BJ (cell line): ENCODE results near the gene REG1B. TPM values are rescaled to one million over a fixed set of nuclear protein-coding genes. Genes with fewer than 3 reads are reported as not detected.

Experiments used
- CTCF ChIA-PET: fragments of 350-600 bp; formaldehyde crosslinking; extraction: SDS; loops from one replicate; lab custom pipeline; 2021; ENCODE audit warnings: antibody characterized with exemption, inconsistent platforms; lab: Yijun Ruan, JAX
- POLR2A ChIA-PET: fragments of 300-600 bp; sonication (Branson Sonifier 250); formaldehyde crosslinking; extraction: SDS; loops from one replicate; lab custom pipeline; 2021; ENCODE audit warnings: antibody characterized with exemption; lab: Charles Lee
- DNase-seq: peaks from one replicate; pipeline ENCODE4 v3.0.0-alpha.2; 2011; ENCODE audit warnings: low read depth
- H3K27me3 ChIP-seq: 2 replicates; pipeline ENCODE4 v1.6.0; 2011; ENCODE audit warnings: low read length; ENCODE audit not compliant: control insufficient read depth, insufficient read depth
- H3K36me3 ChIP-seq: 2 replicates; pipeline ENCODE4 v1.5.1; 2011; ENCODE audit warnings: low read length; ENCODE audit not compliant: control insufficient read depth, insufficient read depth
- H3K4me3 ChIP-seq: 2 replicates; pipeline ENCODE4 v1.5.1; 2011; ENCODE audit warnings: low read depth, mild to moderate bottlenecking, control low read depth, low read length
- CTCF ChIP-seq: IDR thresholded peaks from 2 replicates; pipeline ENCODE4 v1.5.1; 2011; ENCODE audit warnings: low read depth, mild to moderate bottlenecking, control low read depth, inconsistent platforms, low read length, moderate library complexity; ENCODE audit not compliant: insufficient read depth
- polyA plus RNA-seq: library from polyadenylated mRNA; depleted of rRNA; stranded (reverse); fragments of >200 nt; gene quantifications from 2 replicates; pipeline ENCODE4 v1.2.3, GENCODE V29; 2011

REG1B gene
- polyA plus RNA-seq, 1 experiment: not detected

- CTCF ChIA-PET: no interaction called here
- TF ChIP-seq CTCF: no peak
Measured at GRCh38 chr2:79085382-79085781, 2.4 kb downstream of the REG1B start.

GRCh38 chr2:79084495-79085135, 3.2 kb downstream of the REG1B start:
- no peak for TF ChIP-seq CTCF
- no peaks in the 10 kb centered on the region for H3K27me3 ChIP-seq
- DNase-seq: no peak
- ChIA-PET CTCF (no interaction called here), POLR2A (no interaction called here)
- H3K4me3 ChIP-seq: no peak overlapping the region
- no peaks in the 10 kb centered on the region for H3K36me3 ChIP-seq

More at GRCh38 chr2:79085382-79085781, 2.4 kb downstream of the REG1B start:
- no peak for DNase-seq
- H3K4me3 ChIP-seq: no peak overlapping the region
- no peaks in the 10 kb centered on the region for H3K36me3 ChIP-seq
- POLR2A ChIA-PET: no interaction called here
- no peaks in the 10 kb centered on the region for H3K27me3 ChIP-seq

- POLR2A ChIA-PET: no interaction called here
Measured at GRCh38 chr2:79083597-79084251, 4.1 kb downstream of the REG1B start.

GRCh38 chr2:79082987-79083386, 4.8 kb downstream of the REG1B start:
- H3K4me3 ChIP-seq: no peak overlapping the region
- POLR2A ChIA-PET: no interaction called here
- H3K27me3 ChIP-seq: no peaks in the 10 kb centered on the region
- no peak for DNase-seq
- no peaks in the 10 kb centered on the region for H3K36me3 ChIP-seq
- CTCF ChIA-PET: no interaction called here
- TF ChIP-seq CTCF: no peak

More at GRCh38 chr2:79083597-79084251, 4.1 kb downstream of the REG1B start:
- TF ChIP-seq CTCF: no peak
- no peak overlapping the region for H3K4me3 ChIP-seq
- H3K36me3 ChIP-seq: no peaks in the 10 kb centered on the region
- CTCF ChIA-PET: no interaction called here
- H3K27me3 ChIP-seq: no peaks in the 10 kb centered on the region
- no peak for DNase-seq

- H3K27me3 ChIP-seq: no peaks in the 10 kb centered on the region
- H3K4me3 ChIP-seq: no peak overlapping the region
- H3K36me3 ChIP-seq: no peaks in the 10 kb centered on the region
- ChIA-PET POLR2A (no interaction called here), CTCF (no interaction called here)
- no peak for TF ChIP-seq CTCF
- no peak for DNase-seq
Measured at GRCh38 chr2:79071078-79071477, 16.7 kb downstream of the REG1B start.
